T-helper 22 cell (primary cell): ENCODE results near the gene PLA2G4B.
A peak's percentile ranks its signal among the peaks of the same experiment; 100 is the strongest.

Experiments used
- DNase-seq: peaks from one replicate; pipeline ENCODE4 v3.0.0-alpha.2; 2020; ENCODE audit warnings: low read depth

Gene PLA2G4B

GRCh38 chr15:41827880-41828806 is 10.5 kb upstream of the PLA2G4B start, which contains the start of gene JMJD7:
TSS of gene JMJD7 (plus strand) at chr15:41828092. CDS start at chr15:41828125, 33 bp downstream.
- peak; percentile 89 for DNase-seq

DNA sequence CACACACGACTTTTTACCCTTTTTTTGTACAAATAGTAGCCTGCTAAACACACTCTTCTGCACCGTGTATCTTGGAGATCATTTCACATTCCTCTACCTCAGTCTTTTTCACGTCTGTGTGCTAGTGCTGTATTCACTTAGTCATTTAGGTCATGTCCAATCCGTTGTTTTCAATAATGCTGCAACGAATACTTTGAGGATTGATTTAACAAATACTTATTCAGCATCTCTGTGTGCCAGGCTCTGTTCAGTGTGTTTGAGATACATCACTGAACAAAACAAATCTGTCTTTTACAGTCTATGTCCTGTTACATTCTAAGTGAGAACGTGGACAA is 9.9 kb upstream of the PLA2G4B start:
- DNase-seq = no peak

DNA sequence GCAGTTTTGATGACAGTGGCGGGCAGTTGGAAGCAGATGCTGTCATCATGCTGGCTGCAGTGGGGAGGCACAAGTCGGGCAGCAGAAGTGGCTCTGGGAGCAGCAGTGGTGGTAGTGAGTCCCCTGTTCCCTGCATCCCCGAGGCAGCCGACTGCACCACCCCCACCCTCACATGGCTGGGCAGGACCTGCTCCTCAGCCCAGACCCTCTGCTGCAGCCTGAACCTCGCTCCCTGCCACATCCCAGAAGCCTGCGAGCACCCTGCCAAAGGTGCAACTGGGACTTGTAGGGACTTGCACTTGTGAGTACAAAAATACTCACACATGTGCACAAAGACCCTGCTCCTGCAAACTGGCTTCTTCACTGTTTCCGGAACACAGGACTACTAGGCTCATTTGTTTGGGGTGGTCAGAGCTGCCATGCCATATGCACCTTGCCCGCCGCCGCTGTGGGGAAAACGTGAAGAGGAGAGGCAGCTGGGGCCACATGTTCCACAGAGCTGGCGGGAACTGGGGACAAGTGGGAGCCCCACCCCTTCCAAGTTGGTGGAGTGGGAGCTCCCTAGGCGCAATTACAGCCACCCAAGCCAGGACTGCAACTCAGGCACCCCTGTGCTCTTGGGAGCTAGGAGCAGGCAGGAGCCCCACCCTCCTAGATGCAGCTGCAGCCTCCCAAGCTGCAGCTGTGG is 8.5 kb upstream of the PLA2G4B start:
- DNase-seq = no peak

DNA sequence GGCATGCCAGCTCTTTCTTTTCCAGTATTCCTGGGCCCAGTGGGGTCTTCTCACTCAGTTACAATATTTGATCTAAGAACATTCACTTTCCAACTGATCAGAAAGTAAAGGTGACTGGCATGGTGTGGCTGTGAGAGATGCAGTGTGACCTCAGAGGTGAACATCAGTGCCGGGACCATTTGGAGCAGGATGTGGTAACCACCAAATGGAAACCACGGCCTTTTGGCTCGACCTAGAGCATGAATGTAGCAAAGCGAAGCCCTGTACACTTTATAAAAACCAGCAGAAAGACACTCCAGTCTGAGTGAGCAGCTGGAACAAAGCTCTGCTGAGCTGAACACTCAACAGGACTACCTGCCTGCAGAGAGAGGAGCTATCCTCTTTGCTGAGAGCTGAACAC is 7.4 kb upstream of the PLA2G4B start:
- peak; percentile 32 for DNase-seq

DNA sequence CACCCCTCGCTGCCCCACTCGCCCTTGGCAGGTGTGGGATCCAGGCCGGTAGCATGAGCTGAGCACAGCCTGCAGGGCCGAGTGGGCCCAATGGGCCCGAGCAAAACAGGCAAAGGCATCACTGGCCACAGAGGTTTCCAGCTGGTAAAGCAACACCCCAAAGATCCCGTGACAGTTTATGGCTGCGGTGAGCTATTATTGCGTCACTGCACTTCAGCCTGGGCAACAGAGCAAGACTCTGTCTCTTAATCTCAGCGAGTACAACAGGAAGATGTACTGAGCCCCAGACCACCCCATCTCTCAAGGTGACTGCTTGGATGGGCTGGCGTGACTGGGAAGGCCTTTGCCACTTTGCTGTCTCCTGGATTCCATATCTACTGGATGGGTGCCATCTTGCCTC is 6.4 kb upstream of the PLA2G4B start:
- DNase-seq = no peak

- DNase-seq = no peak
Measured at GRCh38 chr15:41832875-41833274, 5.8 kb upstream of the PLA2G4B start.

DNA sequence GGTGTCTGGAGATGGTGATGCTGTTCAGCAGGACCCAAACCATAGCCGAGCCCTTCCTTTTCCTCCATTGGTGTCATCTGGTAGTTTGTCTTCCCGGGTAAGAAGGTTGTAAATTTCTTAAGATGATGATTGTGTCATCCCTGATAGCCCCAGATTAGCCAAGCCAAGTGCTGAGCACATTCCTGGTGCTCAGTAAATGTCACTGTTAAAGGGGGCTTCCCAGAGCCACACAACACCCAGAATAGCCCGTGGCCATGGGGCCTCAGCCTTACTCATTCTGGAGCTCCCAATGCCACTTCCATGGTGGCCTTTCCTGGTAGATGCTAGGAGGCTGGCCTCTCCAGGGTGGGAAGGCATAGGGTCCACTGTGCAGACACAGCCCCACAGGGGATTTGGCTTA is 4.6 kb upstream of the PLA2G4B start:
- no peak for DNase-seq

GRCh38 chr15:41836073-41836472 is 2.6 kb upstream of the PLA2G4B start:
- DNase-seq = no peak

- DNase-seq = no peak
Measured at GRCh38 chr15:41836713-41837454, 1.8 kb upstream of the PLA2G4B start.

DNA sequence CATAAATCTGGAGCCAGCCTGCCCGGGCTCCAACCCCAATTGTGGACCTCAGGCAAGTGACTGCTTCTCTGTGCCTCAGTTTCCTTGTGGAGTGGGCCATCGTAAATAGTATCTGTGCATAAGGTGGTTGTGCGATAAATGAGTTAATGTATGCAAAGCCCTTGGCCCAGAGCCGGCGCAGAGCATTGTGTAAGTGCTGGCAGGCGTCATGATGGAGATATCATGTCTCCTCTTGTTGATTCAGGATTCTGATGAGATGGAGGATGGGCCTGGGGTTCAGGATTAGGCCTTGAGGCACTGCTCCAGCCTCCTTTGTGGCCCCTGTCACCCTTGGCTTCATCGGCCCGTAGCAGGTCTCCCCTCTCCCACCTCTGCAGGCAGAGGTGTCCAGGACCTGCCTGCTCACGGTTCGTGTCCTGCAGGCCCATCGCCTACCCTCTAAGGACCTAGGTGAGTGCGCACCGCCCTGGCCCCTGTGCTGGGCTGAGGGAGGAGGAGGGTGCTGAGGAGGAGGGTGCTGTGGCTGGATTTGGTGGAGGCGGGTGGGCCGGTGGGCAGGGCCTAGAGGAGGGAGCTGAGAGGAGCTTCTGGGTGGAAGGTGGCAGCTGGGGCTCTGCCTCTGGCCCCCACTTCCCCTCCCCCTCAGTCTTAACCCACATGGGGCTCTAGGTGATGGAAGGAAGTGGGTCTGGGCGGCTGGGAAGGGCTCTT is 1.3 kb downstream of the PLA2G4B start:
- DNase-seq = no peak

GRCh38 chr15:41840673-41841072 is 2.0 kb downstream of the PLA2G4B start:
- no peak for DNase-seq

DNA sequence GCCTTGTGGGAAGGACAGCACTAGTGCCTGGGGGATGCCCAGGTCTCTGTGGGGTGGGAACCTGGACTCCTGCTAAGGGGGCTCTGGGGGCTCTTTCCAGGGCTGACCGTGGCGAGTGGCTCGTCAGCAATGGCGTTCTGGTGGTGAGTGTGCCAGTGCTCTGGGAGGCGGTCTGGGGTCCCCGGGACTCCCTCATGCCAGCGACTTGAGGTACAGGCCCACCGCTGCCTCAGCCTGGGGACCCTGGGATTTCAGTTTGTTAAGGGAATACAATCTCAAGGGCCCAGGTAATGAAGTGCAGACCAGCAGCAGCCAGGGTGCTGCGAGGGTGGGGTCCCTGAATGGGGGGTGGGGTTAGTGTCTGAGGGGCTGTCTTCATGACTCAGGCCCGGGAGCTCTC is 2.5 kb downstream of the PLA2G4B start:
- DNase-seq = no peak

DNA sequence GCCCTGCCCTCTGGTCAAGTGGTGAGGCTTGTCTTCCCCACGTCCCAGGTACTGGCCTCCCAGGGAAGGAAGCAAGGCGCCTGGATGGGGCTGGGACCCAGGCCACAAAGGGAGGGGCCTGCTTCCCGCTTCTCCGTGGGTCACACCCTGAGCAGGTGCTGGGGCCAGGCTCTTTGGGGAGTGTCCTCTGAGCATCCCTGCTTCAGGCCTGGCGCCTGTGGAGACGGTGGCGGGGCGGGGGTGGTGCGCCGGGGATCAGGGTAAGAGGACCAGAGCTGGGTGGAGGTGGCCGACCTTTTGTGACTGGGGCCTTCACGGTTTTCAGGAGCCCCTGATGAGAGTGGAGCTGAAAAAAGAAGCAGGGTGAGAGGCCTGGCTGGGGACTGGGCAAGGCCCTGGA is 3.6 kb downstream of the PLA2G4B start:
- DNase-seq = no peak

DNA sequence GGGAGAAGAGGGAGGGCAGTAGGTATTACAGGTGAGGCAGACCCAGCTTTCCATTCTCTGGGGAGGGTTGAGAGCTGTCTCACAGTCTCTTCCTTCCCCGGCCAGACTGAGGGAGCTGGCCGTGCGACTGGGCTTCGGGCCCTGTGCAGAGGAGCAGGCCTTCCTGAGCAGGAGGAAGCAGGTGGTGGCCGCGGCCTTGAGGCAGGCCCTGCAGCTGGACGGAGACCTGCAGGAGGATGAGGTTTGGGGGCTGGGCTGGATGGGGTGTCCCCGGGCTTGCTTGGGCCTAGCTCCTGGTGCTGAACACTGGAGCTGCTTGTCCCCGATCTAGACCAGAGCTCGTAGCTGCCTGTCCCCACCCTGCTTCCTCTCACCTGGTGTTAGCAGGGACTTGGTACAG is 4.9 kb downstream of the PLA2G4B start:
- DNase-seq = no peak

GRCh38 chr15:41844814-41845213 is 6.2 kb downstream of the PLA2G4B start:
- DNase-seq = no peak

- DNase-seq = no peak
Measured at GRCh38 chr15:41847206-41847605, 8.6 kb downstream of the PLA2G4B start.

- no peak for DNase-seq
Measured at GRCh38 chr15:41847981-41848380, 9.3 kb downstream of the PLA2G4B start.

DNA sequence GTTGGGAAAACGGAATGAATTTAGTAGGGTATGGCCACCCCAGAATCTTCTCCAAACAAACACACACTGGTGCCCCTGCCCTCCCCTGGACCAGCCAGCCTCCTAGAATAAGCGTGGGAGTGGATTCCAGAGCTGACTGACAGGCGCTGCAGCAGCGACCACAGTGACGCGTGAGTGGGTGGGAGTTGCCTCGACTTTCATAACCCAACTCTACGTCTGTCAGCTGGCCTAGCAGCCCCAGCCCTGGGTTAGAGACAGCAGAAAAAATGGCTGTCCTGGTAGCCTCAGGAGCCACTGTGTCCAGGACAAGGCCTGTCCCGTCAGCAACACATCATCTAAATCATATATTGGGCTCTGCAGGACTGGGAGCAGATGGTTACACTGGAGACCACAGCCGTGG is 10.0 kb downstream of the PLA2G4B start:
- no peak for DNase-seq

DNA sequence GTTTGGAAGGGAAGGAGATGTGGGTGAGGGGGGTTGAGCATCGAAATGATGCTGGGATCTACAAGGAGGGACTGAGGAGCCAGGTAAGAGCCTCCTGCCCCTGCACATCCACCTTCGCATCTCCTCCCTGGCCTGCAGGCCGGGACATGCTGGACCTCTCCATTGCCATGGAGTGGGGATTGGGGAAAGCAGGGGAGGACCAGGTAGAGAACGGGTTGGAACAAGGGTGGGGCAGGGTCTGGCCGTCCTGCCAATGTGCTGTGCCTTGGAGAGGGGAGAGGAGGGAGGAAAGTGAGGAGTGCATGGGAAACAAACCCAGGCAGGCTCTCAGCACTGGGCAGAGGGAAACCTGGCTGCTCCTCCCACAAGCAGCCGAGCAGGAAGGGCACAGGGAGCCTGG is 10.6 kb downstream of the PLA2G4B start:
- no peak for DNase-seq

GRCh38 chr15:41849861-41850260 is 11.2 kb downstream of the PLA2G4B start:
- no peak for DNase-seq

DNA sequence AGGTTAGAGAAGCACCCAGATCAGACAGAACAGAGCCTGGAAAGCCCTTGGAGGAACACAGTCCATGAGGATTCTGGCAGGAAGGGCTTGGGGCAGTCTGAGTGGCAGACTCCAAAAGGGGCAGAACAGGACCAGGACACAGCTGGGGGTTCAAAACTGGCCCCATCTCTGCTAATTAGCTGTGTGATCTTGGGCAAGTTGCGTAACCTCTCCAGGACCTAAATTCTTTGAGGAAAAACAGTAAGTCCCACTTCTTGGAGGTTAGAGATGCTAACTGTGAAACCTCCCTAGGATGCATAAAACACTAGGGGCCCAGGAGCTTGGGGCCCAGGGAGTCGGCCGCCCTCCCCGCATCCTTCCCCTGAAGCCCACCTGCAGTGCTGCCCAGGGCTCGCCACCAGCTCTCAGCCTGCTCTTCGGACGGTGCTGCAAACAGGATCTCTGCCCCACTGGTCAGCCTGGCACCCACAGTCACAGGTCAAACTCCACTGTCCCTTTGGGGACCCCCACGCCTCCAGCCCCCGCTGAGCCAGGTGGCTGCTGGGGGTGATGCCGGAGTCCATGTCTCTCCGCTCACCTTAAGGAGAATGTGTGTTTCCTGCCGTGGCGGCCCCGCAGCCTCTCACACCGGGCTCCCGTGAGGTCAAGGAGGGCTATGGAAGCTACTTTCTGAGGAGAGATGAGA is 12.0 kb downstream of the PLA2G4B start:
- DNase-seq = no peak

DNA sequence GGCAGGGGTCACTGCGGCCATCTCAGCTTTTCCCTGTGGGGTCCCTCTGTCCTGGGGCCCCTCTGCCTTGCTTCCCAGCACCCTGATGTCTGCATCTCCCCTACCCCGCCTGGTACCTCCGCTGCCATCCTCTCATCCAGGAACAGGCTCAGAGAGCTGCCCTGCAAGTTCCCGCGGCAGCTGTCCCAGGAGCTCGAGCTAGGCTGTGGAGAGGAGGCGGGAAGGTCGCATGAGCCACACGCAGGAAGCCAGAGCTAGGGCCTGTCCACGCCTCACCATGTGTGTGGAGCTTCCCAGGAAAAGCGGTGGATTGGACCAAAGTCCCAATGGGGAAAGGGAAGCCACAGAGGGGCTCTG is 12.5 kb downstream of the PLA2G4B start:
- DNase-seq = no peak
